HG03342 (cell line): ENCODE measurements around the gene STK38L.

Experiments
- ATAC-seq: cut with Tn5 transposase; IDR thresholded peaks from one replicate; pipeline ENCODE4 v1.9.1; 2021; ENCODE audit warnings: mild to moderate bottlenecking, moderate library complexity; ENCODE audit not compliant: unreplicated experiment

Gene STK38L

GRCh38 chr12:27344246-27344645 is 100.2 kb downstream of the STK38L start:
- no peak for ATAC-seq

GRCh38 chr12:27344760-27345159 is 100.7 kb downstream of the STK38L start:
- no peak for ATAC-seq

- ATAC-seq: no peak
Observed at GRCh38 chr12:27345376-27345775, 101.3 kb downstream of the STK38L start.

- ATAC-seq: no peak
Observed at GRCh38 chr12:27347779-27348178, 103.7 kb downstream of the STK38L start.

- no peak for ATAC-seq
Observed at GRCh38 chr12:27351476-27351875, 107.4 kb downstream of the STK38L start.

GRCh38 chr12:27355486-27355885 is 111.4 kb downstream of the STK38L start:
- no peak for ATAC-seq

- ATAC-seq: no peak
Observed at GRCh38 chr12:27355979-27356378, 111.9 kb downstream of the STK38L start.

GRCh38 chr12:27359578-27360340 is 115.7 kb downstream of the STK38L start:
- no peak for ATAC-seq

GRCh38 chr12:27361372-27361771 is 117.3 kb downstream of the STK38L start:
- no peak for ATAC-seq

- ATAC-seq: no peak
Observed at GRCh38 chr12:27366621-27367020, 122.5 kb downstream of the STK38L start.

- ATAC-seq: no peak
Observed at GRCh38 chr12:27367078-27367477, 123.0 kb downstream of the STK38L start.
